Measurements from ENCODE around the gene MRPL44.

- no peak for TF ChIP-seq CTCF (IDR thresholded peaks at IDR 0.05)
- TF ChIP-seq ZFX (IDR thresholded peaks at IDR 0.05; ENCODE audit: borderline replicate concordance) = no peak
Observed at GRCh38 chr2:223991611-223992010, 34.3 kb downstream of the MRPL44 start.
